A375 (cell line): ENCODE measurements around the gene PTPDC1. TPM values are rescaled to one million over a fixed set of nuclear protein-coding genes. Genes with fewer than 3 reads are reported as not detected.

Experiments
- total RNA-seq: library from RNA; depleted of rRNA; stranded (reverse); fragments of >200 nt; shearing (Covaris generic); gene quantifications from 2 replicates; pipeline ENCODE4 v1.2.3, GENCODE V29; 2014; rRNA removed

The PTPDC1 gene
- 8.4 and 8.8 TPM in 2 replicates for total RNA-seq

GRCh38 chr9:94084314-94084713 lies at the start of gene PTPDC1:
PTPDC1 (plus strand) TSS chr9:94084464; CDS start chr9:94084531, 67 bp downstream.

Other genes starting within 250 kb of the PTPDC1 start
- 11.1 and 12.4 TPM in 2 replicates for gene BARX1, start 129.1 kb upstream of the PTPDC1 start, total RNA-seq
- gene ZNF169, start 174.8 kb downstream of the PTPDC1 start, total RNA-seq: 2.7 and 3.0 TPM in 2 replicates
- gene NUTM2F, start 244.2 kb downstream of the PTPDC1 start, total RNA-seq: not detected in 2 replicates